ENCODE data around the gene PCNX3. TPM values are rescaled to one million over a fixed set of nuclear protein-coding genes. Genes with fewer than 3 reads are reported as not detected.
"Not testable (repeated sequence)": the region's sequence is repeated elsewhere in the genome, so short reads cannot be mapped to it uniquely, and the experiment has no call there.

PCNX3 gene
- total and polyA plus RNA-seq, 2 of the 4 experiments (the other 2 are of a cell fraction) = 5.6 to 33.2 TPM

DNA sequence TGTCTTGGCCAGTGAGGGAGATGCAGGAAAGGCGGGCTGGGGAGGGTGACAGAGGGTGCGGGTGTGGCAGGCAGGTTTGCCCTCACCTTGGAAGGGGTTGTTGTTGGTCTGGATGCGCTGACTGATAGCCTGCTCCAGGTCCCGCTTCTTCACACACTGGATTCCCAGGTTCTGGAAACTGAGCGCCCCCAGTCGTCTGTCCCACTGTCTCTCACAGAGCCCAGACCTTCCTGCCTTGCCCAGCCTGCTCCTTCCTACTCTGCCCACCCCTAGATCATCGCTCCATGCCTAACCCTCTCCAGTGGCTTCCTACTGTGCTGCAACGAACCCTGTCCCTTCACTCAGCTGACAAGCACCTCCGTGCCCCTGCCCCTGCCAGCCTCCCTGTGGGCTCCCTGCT lies 44.5 kb downstream of the PCNX3 start:
- Histone ChIP-seq H3K9me1 (ENCODE audit: insufficient read depth, low read length) (no peaks in the 10 kb centered on the region), H3K4ac (ENCODE audit: low read depth, low read length) (no peak overlapping the region), H3K4me2 (ENCODE audit: low read depth, low read length) (no peak overlapping the region), H4K20me1 (ENCODE audit: insufficient read depth, low read length) (peaks cover 13% of the 10 kb centered on the region; the same call in 1 of the 2 replicates), H2AK9ac (replicated peaks; ENCODE audit: low read depth, low read length, poor library complexity) (no peak overlapping the region), H2AK5ac (ENCODE audit: low read depth, low read length) (no peak overlapping the region; the same call in 1 of the 2 replicates), H3K18ac (ENCODE audit: low read depth, low read length) (no peak overlapping the region), H2BK20ac (ENCODE audit: low read depth, low read length) (no peak overlapping the region), H3K4me1 (ENCODE audit: control insufficient read depth, insufficient read depth, low read length) (peaks cover 7% of the 10 kb centered on the region), H3K27ac (ENCODE audit: insufficient read depth, low read length) (no peak overlapping the region), H2AFZ (replicated peaks; ENCODE audit: low read length, poor library complexity) (no peak overlapping the region), H3K36me3 (ENCODE audit: control insufficient read depth, insufficient read depth, low read length) (peaks cover 59% of the 10 kb centered on the region), H3K79me1 (ENCODE audit: low read depth in 1 of 2, low read length in 2 of 2) (peaks cover 30 to 61% of the 10 kb centered on the region in 2 experiments; a peak in 3 of 4 replicates), H3K4me3 (ENCODE audit: insufficient read depth, low read depth, low read length) (no peak overlapping the region), H3K27me3 (ENCODE audit: control insufficient read depth, insufficient read depth, low read length) (no peaks in the 10 kb centered on the region), H3K56ac (ENCODE audit: extremely low read depth, insufficient read depth, low read length) (no peak overlapping the region), H2BK5ac (ENCODE audit: low read depth, low read length, poor library complexity, severe bottlenecking) (no peak overlapping the region), H3K14ac (replicated peaks; ENCODE audit: low read depth, low read length) (no peak overlapping the region), H4K8ac (ENCODE audit: low read depth in 2 of 2, low read length in 2 of 2) (no peak overlapping the region), H3K9ac (ENCODE audit: low read depth, low read length) (no peak overlapping the region), H4K91ac (ENCODE audit: insufficient read depth, low read depth, low read length) (no peak overlapping the region), H3K23ac (ENCODE audit: low read depth, low read length) (no peak overlapping the region), H2BK15ac (ENCODE audit: low read depth, low read length) (no peak overlapping the region), H4K5ac (ENCODE audit: low read depth, low read length) (no peak overlapping the region), H3K9me3 (ENCODE audit: control insufficient read depth, insufficient read depth, low read length) (no peaks in the 10 kb centered on the region), H2BK120ac (ENCODE audit: low read depth, low read length) (no peak overlapping the region)
- ChIA-PET CTCF (no interaction called here), POLR2A (ENCODE audit: unreplicated experiment) (no interaction called here)
- ATAC-seq (ENCODE audit: low read depth) = no peak
- intact Hi-C loops (cut with micrococcal nuclease) (no loop called here), in situ Hi-C loops (cut with MboI; ENCODE audit: low sequenced_read_pairs) (no loop called here), dilution Hi-C loops (cut with HindIII; ENCODE audit: low sequenced_read_pairs, unreplicated experiment) (no loop called here)
- WGBS, 2 experiments (ENCODE audit: extremely low coverage in 2 of 2, insufficient read length in 1 of 2) = 100% methylated on average over 5 of the region's 9 CpGs; no CpG with 5 or more reads in 1 of the 2 experiments
- DNase-seq = no peak
- TF ChIP-seq CHD1 (IDR thresholded peaks at IDR 0.05; ENCODE audit: low read depth, low read length) (no peak), RFX5 (IDR thresholded peaks at IDR 0.05; ENCODE audit: low read depth, low read length) (no peak)
- no TSS peak for BruUV-seq (replicated peaks)

DNA sequence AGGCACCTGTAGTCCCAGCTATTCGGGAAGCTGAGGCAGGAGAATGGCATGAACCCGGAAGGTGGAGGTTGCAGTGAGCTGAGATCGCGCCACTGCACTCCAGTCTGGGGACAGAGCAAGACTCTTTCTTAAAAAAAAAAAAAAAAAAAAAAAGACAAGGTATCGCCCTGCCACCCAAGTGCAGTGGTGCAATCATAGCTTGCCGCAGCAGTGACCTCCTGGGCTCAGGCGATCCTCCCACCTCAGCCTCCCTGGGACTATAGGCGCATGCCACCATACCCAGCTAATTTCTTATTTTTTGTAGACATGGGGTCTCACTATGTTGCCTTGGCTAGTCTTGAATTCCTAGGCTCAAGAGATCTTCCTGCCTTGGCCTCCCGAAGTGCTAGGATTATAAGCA lies 45.3 kb downstream of the PCNX3 start:
- H3K4me2 ChIP-seq (ENCODE audit: low read depth, low read length); H2AFZ ChIP-seq (replicated peaks; ENCODE audit: low read length, poor library complexity); H4K8ac ChIP-seq (ENCODE audit: low read depth in 2 of 2, low read length in 2 of 2); H2BK20ac ChIP-seq (ENCODE audit: low read depth, low read length); H4K91ac ChIP-seq (ENCODE audit: insufficient read depth, low read depth, low read length); H3K9me3 ChIP-seq (ENCODE audit: control insufficient read depth, insufficient read depth, low read length); H3K14ac ChIP-seq (replicated peaks; ENCODE audit: low read depth, low read length); H3K9me1 ChIP-seq (ENCODE audit: insufficient read depth, low read length); H4K5ac ChIP-seq (ENCODE audit: low read depth, low read length); in situ Hi-C loops (cut with MboI; ENCODE audit: low sequenced_read_pairs); DNase-seq; H3K27ac ChIP-seq (ENCODE audit: insufficient read depth, low read length); H3K56ac ChIP-seq (ENCODE audit: extremely low read depth, insufficient read depth, low read length); H3K4ac ChIP-seq (ENCODE audit: low read depth, low read length); POLR2A ChIA-PET (ENCODE audit: unreplicated experiment); H3K18ac ChIP-seq (ENCODE audit: low read depth, low read length); H3K9ac ChIP-seq (ENCODE audit: low read depth, low read length); H3K4me3 ChIP-seq (ENCODE audit: insufficient read depth, low read depth, low read length); intact Hi-C loops (cut with micrococcal nuclease); dilution Hi-C loops (cut with HindIII; ENCODE audit: low sequenced_read_pairs, unreplicated experiment); CTCF ChIA-PET; H3K4me1 ChIP-seq (ENCODE audit: control insufficient read depth, insufficient read depth, low read length); H2AK5ac ChIP-seq (ENCODE audit: low read depth, low read length); H3K27me3 ChIP-seq (ENCODE audit: control insufficient read depth, insufficient read depth, low read length); ATAC-seq (ENCODE audit: low read depth); H2BK120ac ChIP-seq (ENCODE audit: low read depth, low read length); BruUV-seq (replicated peaks); H3K23ac ChIP-seq (ENCODE audit: low read depth, low read length); H2BK5ac ChIP-seq (ENCODE audit: low read depth, low read length, poor library complexity, severe bottlenecking); H2BK15ac ChIP-seq (ENCODE audit: low read depth, low read length): not testable (repeated sequence)
- peaks cover 26 to 59% of the 10 kb centered on the region in 2 experiments; a peak in 3 of 4 replicates for H3K79me1 ChIP-seq (ENCODE audit: low read depth in 1 of 2, low read length in 2 of 2)
- H3K36me3 ChIP-seq (ENCODE audit: control insufficient read depth, insufficient read depth, low read length) = peaks cover 50% of the 10 kb centered on the region
- peak overlapping the region; percentile 42 for H2AK9ac ChIP-seq (replicated peaks; ENCODE audit: low read depth, low read length, poor library complexity)
- H4K20me1 ChIP-seq (ENCODE audit: insufficient read depth, low read length) = peaks cover 13% of the 10 kb centered on the region; the same call in 1 of the 2 replicates
- WGBS, 2 experiments (ENCODE audit: extremely low coverage in 2 of 2, insufficient read length in 1 of 2) = 87% methylated on average over 6 of the region's 9 CpGs; no CpG with 5 or more reads in 1 of the 2 experiments
